ENCODE measurements around the gene PRR18. TPM values are rescaled to one million over a fixed set of nuclear protein-coding genes. Genes with fewer than 3 reads are reported as not detected.
"Not testable (repeated sequence)": the region's sequence is repeated elsewhere in the genome, so short reads cannot be mapped to it uniquely, and the experiment has no call there.

Gene PRR18
- total RNA-seq, 1 donor from 2014 or later: not detected

DNA sequence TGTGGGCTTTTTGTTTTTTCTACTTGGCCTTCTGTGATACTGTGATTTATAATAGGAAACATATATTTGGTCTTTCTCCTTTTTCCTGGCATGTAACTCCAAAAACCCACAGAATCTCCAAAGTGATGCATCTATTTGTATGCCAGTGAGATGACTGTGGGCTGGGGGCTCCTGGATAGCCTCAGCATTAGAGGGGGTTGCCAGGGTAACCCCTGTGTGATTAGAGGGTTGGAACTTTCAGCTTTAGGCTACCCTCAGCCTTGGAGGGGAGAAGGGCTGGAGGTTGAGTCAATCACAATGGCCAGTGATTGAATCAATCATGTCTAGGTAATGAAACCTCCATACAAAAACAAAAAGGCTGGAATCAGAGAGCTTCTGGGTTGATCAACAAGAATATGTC is 44.7 kb upstream of the PRR18 start:
- H3K9me3 ChIP-seq: no peaks in the 10 kb centered on the region
- no peaks in the 10 kb centered on the region for H3K27me3 ChIP-seq
- DNase-seq (ENCODE audit: low spot score in 2 of 2): no peak
- no peak overlapping the region for H3K4me3 ChIP-seq
- no peaks in the 10 kb centered on the region for H3K36me3 ChIP-seq
- intact Hi-C loops (cut with DNase I): no loop called here
- TF ChIP-seq, protein P1, sequence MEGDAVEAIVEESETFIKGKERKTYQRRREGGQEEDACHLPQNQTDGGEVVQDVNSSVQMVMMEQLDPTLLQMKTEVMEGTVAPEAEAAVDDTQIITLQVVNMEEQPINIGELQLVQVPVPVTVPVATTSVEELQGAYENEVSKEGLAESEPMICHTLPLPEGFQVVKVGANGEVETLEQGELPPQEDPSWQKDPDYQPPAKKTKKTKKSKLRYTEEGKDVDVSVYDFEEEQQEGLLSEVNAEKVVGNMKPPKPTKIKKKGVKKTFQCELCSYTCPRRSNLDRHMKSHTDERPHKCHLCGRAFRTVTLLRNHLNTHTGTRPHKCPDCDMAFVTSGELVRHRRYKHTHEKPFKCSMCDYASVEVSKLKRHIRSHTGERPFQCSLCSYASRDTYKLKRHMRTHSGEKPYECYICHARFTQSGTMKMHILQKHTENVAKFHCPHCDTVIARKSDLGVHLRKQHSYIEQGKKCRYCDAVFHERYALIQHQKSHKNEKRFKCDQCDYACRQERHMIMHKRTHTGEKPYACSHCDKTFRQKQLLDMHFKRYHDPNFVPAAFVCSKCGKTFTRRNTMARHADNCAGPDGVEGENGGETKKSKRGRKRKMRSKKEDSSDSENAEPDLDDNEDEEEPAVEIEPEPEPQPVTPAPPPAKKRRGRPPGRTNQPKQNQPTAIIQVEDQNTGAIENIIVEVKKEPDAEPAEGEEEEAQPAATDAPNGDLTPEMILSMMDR (IDR thresholded peaks at IDR 0.05): no peak
- H3K27ac ChIP-seq: no peak overlapping the region
- no peaks in the 10 kb centered on the region for H3K4me1 ChIP-seq

DNA sequence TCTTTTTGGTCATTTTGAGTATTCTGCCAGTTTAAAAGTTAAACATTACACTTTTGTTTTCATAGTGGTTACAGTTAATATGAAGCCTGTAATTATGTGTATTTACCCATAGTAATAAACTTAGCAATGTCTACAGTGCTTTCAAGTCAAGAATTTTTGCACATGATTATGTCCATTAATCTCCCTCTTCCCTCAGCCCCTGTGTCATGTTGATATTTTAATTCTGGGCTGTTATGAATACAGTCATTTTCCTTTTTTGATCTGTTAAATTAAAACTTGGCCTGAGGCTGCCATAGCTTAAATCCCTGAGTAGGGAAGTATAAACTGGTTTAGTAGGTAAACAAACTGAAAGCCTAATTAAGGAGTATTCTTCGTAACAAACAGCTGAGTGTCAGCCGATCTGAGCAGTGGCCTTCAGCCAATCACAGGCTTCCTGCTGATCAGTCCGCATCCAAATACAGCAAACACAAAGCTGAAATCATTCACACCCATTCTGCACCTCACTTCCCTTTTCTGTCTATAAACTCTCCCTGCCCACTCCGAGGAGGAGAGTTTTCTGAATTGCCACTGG is 43.6 kb upstream of the PRR18 start:
- H3K27ac ChIP-seq: no peak overlapping the region
- DNase-seq (ENCODE audit: low spot score in 2 of 2): no peak
- no peaks in the 10 kb centered on the region for H3K27me3 ChIP-seq
- intact Hi-C loops (cut with DNase I): no loop called here
- no peaks in the 10 kb centered on the region for H3K9me3 ChIP-seq
- no peaks in the 10 kb centered on the region for H3K36me3 ChIP-seq
- H3K4me3 ChIP-seq: no peak overlapping the region
- H3K4me1 ChIP-seq: no peaks in the 10 kb centered on the region
- TF ChIP-seq, protein P1 (IDR thresholded peaks at IDR 0.05): no peak

GRCh38 chr6:166348305-166348949 is 40.2 kb upstream of the PRR18 start:
- DNase-seq (ENCODE audit: low spot score in 2 of 2): no peak
- Histone ChIP-seq H3K36me3 (no peaks in the 10 kb centered on the region), H3K9me3 (no peaks in the 10 kb centered on the region), H3K27me3 (no peaks in the 10 kb centered on the region), H3K27ac (no peak overlapping the region), H3K4me3 (no peak overlapping the region), H3K4me1 (no peaks in the 10 kb centered on the region)
- intact Hi-C loops (cut with DNase I): no loop called here
- TF ChIP-seq, protein P1 (IDR thresholded peaks at IDR 0.05): no peak

GRCh38 chr6:166346965-166347364 is 38.8 kb upstream of the PRR18 start:
- DNase-seq (ENCODE audit: low spot score in 2 of 2): no peak
- Histone ChIP-seq H3K36me3 (no peaks in the 10 kb centered on the region), H3K4me1 (no peaks in the 10 kb centered on the region), H3K9me3 (no peaks in the 10 kb centered on the region), H3K27ac (no peak overlapping the region), H3K4me3 (no peak overlapping the region), H3K27me3 (no peaks in the 10 kb centered on the region)
- TF ChIP-seq, protein P1 (IDR thresholded peaks at IDR 0.05): no peak
- intact Hi-C loops (cut with DNase I): no loop called here

GRCh38 chr6:166346449-166346848 is 38.3 kb upstream of the PRR18 start:
- Histone ChIP-seq H3K27me3 (no peaks in the 10 kb centered on the region), H3K4me1 (peaks cover 0 to 2% of the 10 kb centered on the region in 2 donors), H3K4me3 (no peak overlapping the region), H3K27ac (no peak overlapping the region), H3K9me3 (no peaks in the 10 kb centered on the region), H3K36me3 (no peaks in the 10 kb centered on the region)
- no peak for DNase-seq (ENCODE audit: low spot score in 2 of 2)
- intact Hi-C loops (cut with DNase I): no loop called here
- TF ChIP-seq, protein P1 (IDR thresholded peaks at IDR 0.05): no peak

DNA sequence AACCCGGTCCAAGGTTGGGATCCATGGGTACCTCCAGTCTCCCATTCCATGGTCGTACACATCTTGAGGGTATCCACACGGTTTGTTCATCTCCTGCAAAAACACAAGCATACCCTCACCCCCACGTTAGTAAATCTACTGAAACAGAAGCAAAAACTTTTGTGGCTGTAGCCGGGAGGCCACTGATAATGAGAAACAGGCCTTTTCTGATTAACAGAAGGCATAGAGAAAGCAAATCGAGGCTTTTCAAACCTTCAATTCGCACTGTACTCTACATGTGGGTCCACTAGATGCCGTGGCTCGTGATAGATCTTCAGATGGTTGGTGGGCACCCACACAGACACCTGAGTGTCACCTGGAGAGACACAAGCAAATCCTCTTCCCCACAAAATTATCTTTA is 37.5 kb upstream of the PRR18 start:
- H3K4me3 ChIP-seq; DNase-seq (ENCODE audit: low spot score in 2 of 2); H3K27ac ChIP-seq; intact Hi-C loops (cut with DNase I); H3K4me1 ChIP-seq; H3K27me3 ChIP-seq; H3K9me3 ChIP-seq; H3K36me3 ChIP-seq: not testable (repeated sequence)

DNA sequence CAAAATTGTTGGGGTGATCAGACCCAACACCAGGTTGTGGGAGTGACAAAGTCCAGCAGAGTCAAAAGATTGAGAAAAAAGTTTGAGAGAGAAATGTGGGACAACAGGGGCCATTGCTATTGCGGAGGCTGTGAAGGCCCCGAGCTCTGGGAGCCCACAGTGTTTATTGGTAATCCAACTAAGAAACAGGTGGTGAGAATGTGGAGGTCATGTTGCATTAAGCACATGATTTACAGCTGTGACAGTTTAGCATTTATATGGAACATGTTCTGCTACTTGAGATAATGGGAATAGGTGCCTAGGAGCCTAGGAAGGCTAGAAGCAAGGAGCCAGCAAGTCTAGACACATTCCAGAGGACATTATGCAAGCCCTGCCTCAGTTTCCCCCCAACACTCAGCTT is 36.7 kb upstream of the PRR18 start:
- DNase-seq (ENCODE audit: low spot score in 2 of 2); H3K9me3 ChIP-seq; H3K27me3 ChIP-seq; H3K36me3 ChIP-seq; H3K4me3 ChIP-seq; H3K27ac ChIP-seq: not testable (repeated sequence)
- intact Hi-C loops (cut with DNase I): loop anchor here (5.0 kb wide), 1 partner anchor 282 kb away; the partner anchor contains the start of gene RPS6KA2
- H3K4me1 ChIP-seq: peaks cover 12 to 15% of the 10 kb centered on the region in 2 donors
